CD4-positive, alpha-beta T cell (primary cell): ENCODE results near the gene SPATA13. TPM values are rescaled to one million over a fixed set of nuclear protein-coding genes. Genes with fewer than 3 reads are reported as not detected.

Experiments
- ATAC-seq: fragments of 200-7000 bp; cut with Tn5 transposase; one replicate; pipeline ENCODE4 v1.10.0; 2022; ENCODE audit warnings: mild to moderate bottlenecking; ENCODE audit not compliant: poor library complexity
- CTCF ChIA-PET: fragments of 350-600 bp; sonication (Branson Sonifier 250); formaldehyde crosslinking; loops from one replicate; lab custom pipeline; 2021; ENCODE audit warnings: antibody characterized with exemption, inconsistent platforms; lab: Charles Lee
- POLR2A ChIA-PET: fragments of 350-600 bp; sonication (Branson Sonifier 250); formaldehyde crosslinking; loops from one replicate; lab custom pipeline; 2021; ENCODE audit warnings: antibody characterized with exemption, inconsistent platforms; lab: Charles Lee
- DNase-seq, 14 experiments: peaks; one replicate each; pipeline ENCODE4 v3.0.0-alpha.2; 2013 to 2020; ENCODE audit warnings: mixed read lengths in 2 of 14
- H3K27ac ChIP-seq, 2 donors: one replicate each; pipeline versions ENCODE4 v1.5.1 to v1.7.0; 2013; ENCODE audit warnings: low read length in 2 of 2, low read depth in 1 of 2, mild to moderate bottlenecking in 1 of 2
- H3K27me3 ChIP-seq, 2 experiments: 1 replicate in 1 of 2; 2 replicates in 1 of 2; pipeline versions ENCODE4 v1.6.1 to v1.7.0; 2013; ENCODE audit warnings: low read length in 2 of 2, control low read depth in 1 of 2, mild to moderate bottlenecking in 1 of 2, moderate library complexity in 1 of 2; ENCODE audit not compliant: insufficient read depth in 2 of 2, control insufficient read depth in 1 of 2
- H3K36me3 ChIP-seq: one replicate; pipeline ENCODE4 v1.6.1; 2013; ENCODE audit warnings: low read length, control low read depth; ENCODE audit not compliant: insufficient read depth
- H3K4me1 ChIP-seq: one replicate; pipeline ENCODE4 v1.6.1; 2013; ENCODE audit warnings: low read length, control low read depth; ENCODE audit not compliant: insufficient read depth
- H3K4me3 ChIP-seq: one replicate; pipeline ENCODE4 v1.5.1; 2013; ENCODE audit warnings: mild to moderate bottlenecking, low read length, moderate library complexity
- H3K9me3 ChIP-seq, 2 experiments: 1 replicate in 1 of 2; 2 replicates in 1 of 2; pipeline versions ENCODE4 v1.6.1 to v1.7.0; 2013; ENCODE audit warnings: low read length in 2 of 2, mild to moderate bottlenecking in 2 of 2, control low read depth in 1 of 2, moderate library complexity in 1 of 2; ENCODE audit not compliant: control insufficient read depth in 1 of 2, insufficient read depth in 1 of 2
- H3K27ac Mint-ChIP-seq: one replicate; pipeline ENCODE4 v1.8.0; 2020; ENCODE audit warnings: mixed read lengths
- H3K27me3 Mint-ChIP-seq: one replicate; pipeline ENCODE4 v1.8.0; 2021; ENCODE audit warnings: mixed read lengths
- H3K36me3 Mint-ChIP-seq: one replicate; pipeline ENCODE4 v1.8.0; 2021; ENCODE audit warnings: low read depth, mixed read lengths
- H3K4me1 Mint-ChIP-seq: one replicate; pipeline ENCODE4 v1.8.0; 2021; ENCODE audit warnings: low read depth, mixed read lengths
- H3K4me3 Mint-ChIP-seq: one replicate; pipeline ENCODE4 v1.8.0; 2020; ENCODE audit warnings: mild to moderate bottlenecking, mixed read lengths
- H3K9me3 Mint-ChIP-seq: one replicate; pipeline ENCODE4 v1.8.0; 2020; ENCODE audit warnings: mixed read lengths
- CTCF ChIP-seq: fragments of 200-600 bp; IDR thresholded peaks from one replicate; pipeline ENCODE4 v1.8.0; 2022; ENCODE audit warnings: antibody characterized with exemption, mild to moderate bottlenecking
- intact Hi-C, 2 experiments: fragments of 100-400 bp; cut with DNase I in 1 of 2; cut with micrococcal nuclease in 1 of 2; formaldehyde crosslinking; loops; one replicate each; pipeline versions ENCODE4 v1.15.1 to v1.9.0; 2023 to 2025; cut with DNase I, micrococcal nuclease
- total RNA-seq, 174 experiments: library from RNA in 2 of 174; stranded (reverse) in 2 of 174; gene quantifications; one replicate each; pipeline ENCODE4 v1.2.3 and lab custom pipeline; 2021 to 2026

Gene SPATA13
- total RNA-seq, 2 experiments from 2014 or later, result 87.7 to 94.6 TPM

DNA sequence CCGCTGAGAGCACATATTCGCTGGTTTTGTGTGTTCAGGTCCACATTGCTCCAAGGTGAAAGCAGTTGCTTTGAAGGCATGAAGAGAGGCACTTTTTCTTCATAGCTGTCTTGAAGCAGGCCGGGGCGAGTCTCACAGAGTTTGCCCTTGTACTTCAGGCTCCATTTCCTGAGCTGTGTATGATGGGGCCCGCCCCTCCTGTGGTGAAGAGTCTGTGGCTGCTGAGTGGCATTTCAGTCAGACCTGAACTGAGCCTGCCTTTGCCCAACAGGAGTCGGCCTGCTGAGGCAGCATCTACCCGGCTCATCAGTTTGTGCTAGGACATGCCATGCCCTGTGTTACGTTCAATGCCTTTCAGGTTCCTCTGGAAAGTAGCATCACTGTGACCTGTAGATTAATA is 104.5 kb downstream of the SPATA13 start:
- H3K27ac ChIP-seq, result peak overlapping the region; percentile 81 to 82
- POLR2A ChIA-PET, result interaction anchor here (1.5 to 15.8 kb wide), 7 partner anchors 9 to 247 kb away, joined by 4 to 596 read pairs (median 7); partner anchors contain the start of gene PARP4

GRCh38 chr13:24265453-24265852 is 104.9 kb downstream of the SPATA13 start:
- Mint-ChIP-seq H3K27me3 (no peaks in the 10 kb centered on the region), H3K36me3 (peaks cover 49% of the 10 kb centered on the region), H3K4me3 (peak overlapping the region; percentile 86), H3K9me3 (no peaks in the 10 kb centered on the region), H3K27ac (peak overlapping the region; percentile 97), H3K4me1 (peaks cover 95% of the 10 kb centered on the region)
- peaks cover 6% of the 10 kb centered on the region for H3K36me3 ChIP-seq
- no peaks in the 10 kb centered on the region for H3K27me3 ChIP-seq
- no peak for TF ChIP-seq CTCF
- H3K4me1 ChIP-seq, result peaks cover 79% of the 10 kb centered on the region
- peak overlapping the region; percentile 26 for H3K4me3 ChIP-seq
- no peaks in the 10 kb centered on the region for H3K9me3 ChIP-seq
- ChIA-PET POLR2A (interaction anchor here (1.7 to 15.8 kb wide), 5 partner anchors 9 to 247 kb away, joined by 4 to 596 read pairs (median 13); partner anchors contain the start of gene PARP4), CTCF (interaction anchor here (1.0 to 3.5 kb wide), 7 partner anchors 9 to 37 kb away, joined by 3 to 21 read pairs (median 7); no protein-coding TSS in a partner anchor)
- intact Hi-C loops, result loop anchor here in 1 of 2 experiments (1.0 kb wide), 1 partner anchor 8 kb away; no protein-coding TSS in a partner anchor
- DNase-seq (no peak), ATAC-seq (no peak)
- H3K27ac ChIP-seq, result peak overlapping the region; percentile 81 to 82

More for the DNA sequence above, 104.5 kb downstream of the SPATA13 start:
- H3K9me3 ChIP-seq, result no peaks in the 10 kb centered on the region
- intact Hi-C loops, result loop anchor here in 1 of 2 experiments (1.0 kb wide), 1 partner anchor 8 kb away; no protein-coding TSS in a partner anchor
- H3K27me3 ChIP-seq, result no peaks in the 10 kb centered on the region
- Mint-ChIP-seq H3K4me3 (peak overlapping the region; percentile 86), H3K27me3 (no peaks in the 10 kb centered on the region), H3K4me1 (peaks cover 95% of the 10 kb centered on the region), H3K9me3 (no peaks in the 10 kb centered on the region), H3K36me3 (peaks cover 44% of the 10 kb centered on the region), H3K27ac (peak overlapping the region; percentile 97)
- ATAC-seq (peak; percentile 87), DNase-seq (peak; percentile 65 to 92 (median 82))
- H3K4me3 ChIP-seq, result peak overlapping the region; percentile 26
- peaks cover 6% of the 10 kb centered on the region for H3K36me3 ChIP-seq
- no peak for TF ChIP-seq CTCF
- peaks cover 81% of the 10 kb centered on the region for H3K4me1 ChIP-seq
- CTCF ChIA-PET, result interaction anchor here (0.6 to 3.5 kb wide), 8 partner anchors 9 to 708 kb away, joined by 3 to 21 read pairs (median 6); no protein-coding TSS in a partner anchor

GRCh38 chr13:24267274-24267673 is 106.8 kb downstream of the SPATA13 start:
- ChIA-PET POLR2A (interaction anchor here (0.6 to 15.8 kb wide), 5 partner anchors 13 to 300 kb away, joined by 3 to 596 read pairs (median 5); no protein-coding TSS in a partner anchor), CTCF (interaction anchor here (1.1 kb wide), 1 partner anchor 12 kb away, joined by 3 read pairs; no protein-coding TSS in a partner anchor)
- DNase-seq (peak in 4 of 14 experiments; percentile 40 to 87 (median 80)), ATAC-seq (no peak)
- H3K4me1 Mint-ChIP-seq, result peaks cover 96% of the 10 kb centered on the region
- H3K4me1 ChIP-seq, result peaks cover 81% of the 10 kb centered on the region
- peak overlapping the region; percentile 89 for H3K4me3 Mint-ChIP-seq
- intact Hi-C loops, result no loop called here
- peak overlapping the region; percentile 82 to 99 for H3K27ac ChIP-seq
- peaks cover 6% of the 10 kb centered on the region for H3K36me3 ChIP-seq
- no peaks in the 10 kb centered on the region for H3K9me3 ChIP-seq
- no peak for TF ChIP-seq CTCF
- H3K27me3 Mint-ChIP-seq, result peaks cover 5% of the 10 kb centered on the region
- H3K27ac Mint-ChIP-seq, result peak overlapping the region; percentile 97
- H3K27me3 ChIP-seq, result no peaks in the 10 kb centered on the region
- H3K9me3 Mint-ChIP-seq, result no peaks in the 10 kb centered on the region
- H3K36me3 Mint-ChIP-seq, result peaks cover 52% of the 10 kb centered on the region
- peak overlapping the region; percentile 42 for H3K4me3 ChIP-seq
